ENCODE data around the gene KIF17.
A peak's percentile ranks its signal among the peaks of the same experiment; 100 is the strongest.

Gene KIF17

GRCh38 chr1:20717452-20718342 is at the start of gene KIF17:
Gene KIF17 (minus strand): TSS chr1:20718007. CDS start chr1:20717706, 301 bp downstream.
- DNase-seq, result peak in 39 of 51 donors; percentile 11 to 81 (median 53)

DNA sequence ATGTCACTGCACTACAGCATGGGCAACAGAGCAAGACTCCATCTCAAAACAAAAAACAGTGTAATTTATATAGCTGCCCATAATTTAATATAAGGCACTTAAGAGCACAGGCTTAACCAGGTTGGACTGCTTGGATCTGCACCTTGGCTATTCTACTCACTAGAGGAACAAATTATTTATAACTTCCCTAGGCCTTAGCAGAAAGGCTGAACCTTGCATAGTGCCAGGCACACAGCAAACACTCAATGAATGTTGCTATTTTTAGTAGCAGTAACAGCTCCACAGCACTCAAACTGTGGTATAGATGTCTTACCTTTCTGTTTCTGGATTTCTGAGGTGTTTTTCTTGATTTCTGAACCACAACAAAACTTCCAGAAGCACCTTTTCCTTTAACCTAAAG is 49.5 kb upstream of the KIF17 start:
- DNase-seq, result no peak

- no peak for DNase-seq
These were observed 45.6 kb upstream of the KIF17 start for GRCh38 chr1:20763417-20763816.

DNA sequence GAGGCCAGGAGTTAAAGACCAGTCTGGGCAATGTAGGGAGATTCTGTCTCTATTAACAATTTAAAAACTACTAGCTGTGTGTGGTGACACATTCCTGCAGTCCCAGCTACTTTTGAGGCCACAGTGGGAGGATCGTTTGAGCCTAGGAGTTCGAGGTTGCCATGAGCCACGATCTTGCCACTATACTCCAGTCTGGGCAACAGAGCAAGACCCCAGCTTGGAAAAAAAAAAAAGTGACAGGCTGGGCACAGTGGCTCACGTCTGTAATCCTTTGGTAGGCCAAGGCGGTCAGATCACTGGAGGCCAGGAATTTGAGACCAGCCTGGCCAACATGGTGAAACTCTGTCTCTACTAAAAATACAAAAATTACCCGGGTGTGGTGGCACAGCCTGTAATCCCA is 42.5 kb upstream of the KIF17 start:
- no peak for DNase-seq

GRCh38 chr1:20753589-20753988 is 35.8 kb upstream of the KIF17 start:
- DNase-seq, result no peak

DNA sequence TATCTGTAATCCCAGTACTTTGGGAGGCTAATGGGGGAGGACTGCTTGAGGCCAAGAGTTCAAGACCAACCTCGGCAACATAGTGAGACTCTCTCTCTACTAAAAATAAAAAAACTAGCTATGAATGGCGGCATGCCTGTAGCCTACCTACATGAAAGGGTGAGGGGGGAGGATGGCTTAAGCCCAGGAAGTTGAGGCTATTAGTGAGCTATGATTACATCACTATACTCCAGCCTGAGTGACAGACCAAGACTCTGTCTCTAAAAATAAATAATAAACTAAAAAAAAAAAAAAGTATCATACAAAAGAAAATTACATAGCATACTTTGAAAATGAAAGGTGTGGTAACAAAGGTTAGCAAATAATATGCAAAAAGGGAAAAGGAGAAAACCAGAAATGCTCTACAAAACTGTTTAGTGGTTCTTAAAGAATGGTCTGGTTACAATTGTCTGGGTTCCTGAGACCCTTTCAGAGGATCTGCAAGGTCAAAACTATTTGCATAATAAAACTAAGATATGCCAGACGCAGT is 33.7 kb upstream of the KIF17 start:
- no peak for DNase-seq

- no peak for DNase-seq
These were observed 24.9 kb upstream of the KIF17 start for GRCh38 chr1:20742671-20743070.

DNA sequence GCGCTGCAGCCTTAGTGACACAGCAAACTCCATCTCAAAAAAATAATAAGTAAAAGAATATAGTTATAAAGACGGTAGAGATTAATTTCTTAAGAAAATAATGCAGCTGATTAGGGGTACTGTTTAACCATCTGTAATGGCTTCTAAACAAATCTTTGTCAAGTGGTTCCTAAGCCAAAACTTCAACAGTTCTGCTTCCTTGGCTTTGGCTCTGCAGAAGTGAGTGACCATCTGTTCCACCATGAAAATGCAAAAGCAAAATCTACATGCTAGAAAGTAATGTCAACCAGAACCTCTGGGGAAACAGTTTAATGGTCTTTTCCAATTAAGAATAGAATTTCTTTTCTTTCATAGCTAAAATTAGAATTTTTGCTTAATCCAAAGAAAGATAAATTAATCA is 23.0 kb upstream of the KIF17 start:
- DNase-seq, result no peak

DNA sequence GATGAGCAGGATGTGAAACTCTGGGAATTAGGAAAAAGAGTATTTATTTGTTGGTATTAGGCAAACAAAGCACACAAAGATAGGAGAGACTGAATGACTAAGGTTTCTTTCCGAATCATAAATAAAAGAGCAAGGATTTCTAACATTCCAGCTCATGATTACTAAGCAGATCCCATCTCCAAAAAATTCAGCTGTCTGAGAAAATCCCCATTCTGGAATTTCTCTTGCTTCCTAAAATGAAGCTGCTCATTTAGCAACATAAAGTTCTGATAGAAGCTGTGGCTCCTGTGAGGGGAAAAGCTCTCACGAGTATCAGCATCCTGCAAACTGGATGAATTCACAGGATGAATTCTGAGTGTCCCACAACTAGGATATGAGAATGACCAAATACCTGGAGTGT is 21.4 kb upstream of the KIF17 start:
- no peak for DNase-seq

GRCh38 chr1:20735581-20736111 is 17.8 kb upstream of the KIF17 start:
- peak in 1 of 51 donors; percentile 39 for DNase-seq

- peak in 1 of 51 donors; percentile 49 for DNase-seq
These were observed 15.7 kb upstream of the KIF17 start for GRCh38 chr1:20733360-20733975.

GRCh38 chr1:20732588-20733359 is 15.0 kb upstream of the KIF17 start, which contains the start of gene SH2D5:
Gene SH2D5 (minus strand): TSS chr1:20732703. CDS start chr1:20728044, 4,659 bp downstream.
- peak in 28 of 51 donors; percentile 19 to 77 (median 44) for DNase-seq

DNA sequence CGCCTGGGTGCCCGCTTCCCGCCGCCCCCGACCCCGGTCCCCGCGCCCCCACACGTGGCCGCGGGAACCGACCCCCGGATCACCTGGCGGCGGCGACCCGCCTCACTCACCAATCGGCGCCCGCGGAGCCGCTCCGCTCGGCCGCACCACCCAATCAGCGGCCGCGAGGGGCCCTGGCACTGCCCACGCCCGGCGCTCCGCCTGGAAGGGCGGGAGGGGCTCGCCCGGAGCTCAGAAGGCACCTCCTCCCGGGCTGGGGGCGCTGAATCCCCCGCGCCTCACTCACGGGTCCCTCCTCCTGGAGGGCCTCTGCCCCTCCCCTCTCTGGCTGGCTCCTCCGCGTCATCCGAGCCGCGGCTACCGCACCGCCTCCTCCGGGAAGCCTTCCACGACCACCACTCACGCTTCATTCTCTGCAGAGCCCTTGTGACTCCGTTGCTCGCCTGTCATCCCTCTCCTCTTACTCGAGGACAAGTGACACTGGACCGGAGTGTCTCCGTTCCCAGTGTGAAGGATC is 14.3 kb upstream of the KIF17 start:
- DNase-seq, result peak in 32 of 51 donors; percentile 9 to 77 (median 48)

- DNase-seq, result no peak
These were observed 13.5 kb upstream of the KIF17 start for GRCh38 chr1:20731057-20731991.

DNA sequence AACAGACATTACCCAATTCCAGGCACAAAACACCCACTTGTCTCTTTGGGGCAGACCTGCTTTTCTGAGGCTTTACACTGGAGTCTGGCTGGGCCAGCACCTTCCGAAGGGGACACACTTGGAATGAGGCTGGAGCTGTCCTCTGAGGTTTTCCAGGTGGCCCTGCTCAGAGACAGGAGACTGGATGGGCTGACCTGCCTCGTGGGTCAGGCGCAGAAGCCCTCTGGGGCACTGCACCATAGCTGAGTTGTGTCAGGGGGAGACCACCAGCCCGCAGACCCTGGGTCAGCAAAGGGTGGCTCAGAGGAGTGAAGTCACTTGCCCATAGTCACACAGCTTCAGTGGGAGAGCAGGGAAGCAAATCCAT is 12.9 kb upstream of the KIF17 start:
- no peak for DNase-seq

- DNase-seq, result no peak
These were observed 12.3 kb upstream of the KIF17 start for GRCh38 chr1:20729990-20730689.

DNA sequence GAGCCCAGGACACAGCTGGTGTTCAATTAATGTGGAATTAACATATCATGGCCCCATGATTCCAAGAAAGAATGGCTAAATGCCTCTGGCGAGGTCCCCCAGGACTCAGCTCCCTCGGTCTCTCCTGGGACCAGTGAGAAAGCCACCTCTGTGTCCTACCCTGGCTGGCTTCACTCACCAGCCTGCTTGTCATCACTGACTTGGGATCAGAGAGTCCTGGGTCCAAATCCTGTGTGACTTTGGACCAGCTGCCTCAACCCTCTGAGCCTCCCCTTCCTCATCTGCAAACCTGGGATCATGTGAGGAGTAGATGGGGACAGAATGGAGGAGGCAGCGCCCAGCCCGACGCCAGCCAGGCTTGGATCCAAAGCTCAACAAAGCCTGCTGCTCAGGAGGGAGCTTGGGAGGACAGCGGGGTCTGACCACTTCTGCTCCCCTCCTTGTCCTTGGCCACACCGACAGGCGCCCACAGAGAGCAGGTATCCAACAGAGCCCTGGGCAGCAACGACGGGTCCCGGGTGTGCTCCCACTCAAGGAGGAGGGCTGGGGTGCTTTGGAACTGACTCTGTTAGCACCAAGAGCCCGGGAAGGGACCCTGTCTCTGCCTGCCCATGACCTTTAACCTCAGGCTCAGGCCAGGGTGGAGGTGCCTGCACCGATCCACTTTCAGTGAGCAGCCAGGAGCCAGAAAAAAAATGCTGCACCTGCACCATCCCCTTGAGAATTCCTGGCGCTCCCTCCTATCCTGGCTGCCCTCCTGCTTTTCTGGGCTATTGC is 11.5 kb upstream of the KIF17 start:
- DNase-seq, result no peak

GRCh38 chr1:20728371-20729154 is 10.8 kb upstream of the KIF17 start:
- DNase-seq, result no peak
